Astrocyte of the spinal cord (primary cell): ENCODE data around the gene OSBPL10.

ENCODE experiments used
- DNase-seq: peaks from one replicate; pipeline ENCODE4 v3.0.0; 2011; ENCODE audit warnings: low read depth, low spot score
- H3K4me3 ChIP-seq: 2 replicates; pipeline ENCODE4 v1.5.1; 2011; ENCODE audit warnings: low read depth, mild to moderate bottlenecking, low read length, moderate library complexity
- CTCF ChIP-seq: IDR thresholded peaks from 2 replicates; pipeline ENCODE4 v1.5.1; 2012; ENCODE audit warnings: low read depth, mild to moderate bottlenecking, low read length, inconsistent platforms
- in situ Hi-C: cut with HindIII; loops from 2 replicates; pipeline ENCODE4 v1.10.0; 2017; ENCODE audit warnings: low sequenced_read_pairs

OSBPL10 gene

GRCh38 chr3:31624083-31624709 lies 356.9 kb downstream of the OSBPL10 start:
- DNase-seq = no peak
- no peak overlapping the region for H3K4me3 ChIP-seq
- in situ Hi-C loops = no loop called here
- TF ChIP-seq CTCF = no peak

- in situ Hi-C loops = no loop called here
- TF ChIP-seq CTCF = no peak
- H3K4me3 ChIP-seq = no peak overlapping the region
- no peak for DNase-seq
Measured at GRCh38 chr3:31622636-31623288, 358.3 kb downstream of the OSBPL10 start.

- H3K4me3 ChIP-seq = no peak overlapping the region
- no peak for TF ChIP-seq CTCF
- in situ Hi-C loops = no loop called here
- no peak for DNase-seq
Measured at GRCh38 chr3:31621314-31621713, 359.7 kb downstream of the OSBPL10 start.

GRCh38 chr3:31620656-31621055 lies 360.4 kb downstream of the OSBPL10 start:
- in situ Hi-C loops = no loop called here
- TF ChIP-seq CTCF = no peak
- no peak overlapping the region for H3K4me3 ChIP-seq
- DNase-seq = no peak

GRCh38 chr3:31616711-31617110 lies 364.4 kb downstream of the OSBPL10 start:
- no peak for TF ChIP-seq CTCF
- no peak overlapping the region for H3K4me3 ChIP-seq
- in situ Hi-C loops = no loop called here
- no peak for DNase-seq

GRCh38 chr3:31615071-31615875 lies 365.8 kb downstream of the OSBPL10 start:
- in situ Hi-C loops = no loop called here
- DNase-seq = no peak
- TF ChIP-seq CTCF = no peak
- no peak overlapping the region for H3K4me3 ChIP-seq
